HepG2 (cell line): ENCODE results near the gene ZNF616. TPM values are rescaled to one million over a fixed set of nuclear protein-coding genes. Genes with fewer than 3 reads are reported as not detected.

Experiments
- ATAC-seq: fragments of 200-7000 bp; cut with Tn5 transposase; 3 replicates; pipeline ENCODE4 v1.9.1; 2020; ENCODE audit warnings: mild to moderate bottlenecking, moderate library complexity
- BruUV-seq: library from RNA; stranded (reverse); fragments of 400-500 nt; replicated peaks from 2 replicates; lab custom pipeline; 2021; lab: Mats Ljungman, UMichigan
- CTCF ChIA-PET: fragments of 300-600 bp; formaldehyde crosslinking; extraction: SDS; loops from one replicate; lab custom pipeline; 2021; ENCODE audit warnings: low total read pairs, inconsistent platforms, low intra/inter-chr PET ratio; lab: Yijun Ruan, JAX
- POLR2A ChIA-PET: fragments of 350-600 bp; sonication (Branson Sonifier 250); formaldehyde crosslinking; loops from one replicate; lab custom pipeline; 2020; ENCODE audit warnings: antibody characterized with exemption, inconsistent platforms; lab: Yijun Ruan, JAX
- DNase-seq: peaks from one replicate; pipeline ENCODE4 v3.0.0-alpha.2; 2015; ENCODE audit warnings: low spot score
- FAIRE-seq: peaks from 3 replicates; lab custom pipeline; 2011; peaks lifted over from hg19 to GRCh38; lab: Jason Lieb, UNC
- H2AFZ ChIP-seq: one replicate; pipeline ENCODE4 v1.6.1; 2011; ENCODE audit warnings: low read length, inconsistent platforms
- H3K27ac ChIP-seq: fragments of 300-600 bp; 3 replicates; pipeline ENCODE4 v1.8.0; 2011; ENCODE audit warnings: mixed run types, mild to moderate bottlenecking, mixed read lengths, low read length, inconsistent platforms; ENCODE audit not compliant: insufficient read depth; ENCODE audit errors: extremely low read length
- H3K27me3 ChIP-seq, 2 experiments: fragments of 200-600 bp in 1 of 2; 2 replicates in 1 of 2; 3 replicates in 1 of 2; pipeline versions ENCODE4 v1.6.0 to v1.8.0; 2011; ENCODE audit warnings: low read length in 2 of 2, mild to moderate bottlenecking in 2 of 2, moderate library complexity in 2 of 2, inconsistent platforms in 1 of 2; ENCODE audit not compliant: insufficient read depth in 2 of 2, control insufficient read depth in 1 of 2
- H3K36me3 ChIP-seq, 2 experiments: fragments of 200-600 bp in 1 of 2; replicated peaks in 1 of 2; 2 replicates in 1 of 2; 3 replicates in 1 of 2; pipeline versions ENCODE4 v1.5.1 to v1.8.0; 2011; ENCODE audit warnings: low read length in 2 of 2, inconsistent platforms in 1 of 2; ENCODE audit not compliant: insufficient read depth in 2 of 2, control insufficient read depth in 1 of 2
- H3K4me1 ChIP-seq: 2 replicates; pipeline ENCODE4 v1.5.1; 2012; ENCODE audit warnings: low read length, inconsistent platforms; ENCODE audit not compliant: insufficient read depth
- H3K4me2 ChIP-seq: 2 replicates; pipeline ENCODE4 v1.6.0; 2011; ENCODE audit warnings: low read depth, low read length, inconsistent platforms
- H3K4me3 ChIP-seq, 3 experiments: fragments of 200-600 bp in 1 of 3; sonication (generic), shearing (Covaris generic) in 1 of 3; replicated peaks in 1 of 3; 2 replicates each; pipeline ENCODE4 v1.5.1; 2011 to 2016; ENCODE audit warnings: low read length in 3 of 3, inconsistent platforms in 2 of 3, low read depth in 2 of 3, mild to moderate bottlenecking in 2 of 3, control low read depth in 1 of 3, mixed read lengths in 1 of 3; ENCODE audit not compliant: insufficient read depth in 1 of 3
- H3K79me2 ChIP-seq: one replicate; pipeline ENCODE4 v1.6.1; 2011; ENCODE audit warnings: low read length, inconsistent platforms; ENCODE audit not compliant: insufficient read depth
- H3K9ac ChIP-seq: 2 replicates; pipeline ENCODE4 v1.6.0; 2011; ENCODE audit warnings: mild to moderate bottlenecking, low read depth, low read length, inconsistent platforms; ENCODE audit not compliant: insufficient read depth
- H3K9me3 ChIP-seq: 2 replicates; pipeline ENCODE4 v1.5.1; 2012; ENCODE audit warnings: mild to moderate bottlenecking, low read length
- H4K20me1 ChIP-seq: 2 replicates; pipeline ENCODE4 v1.6.0; 2011; ENCODE audit warnings: inconsistent platforms, mild to moderate bottlenecking, low read length, moderate library complexity; ENCODE audit not compliant: insufficient read depth
- AGO1 ChIP-seq: fragments of 200-400 bp; formaldehyde crosslinking; IDR thresholded peaks from 2 replicates; pipeline ENCODE4 v1.6.1; 2017; ENCODE audit warnings: mild to moderate bottlenecking, low read depth, low read length, moderate library complexity; ENCODE audit not compliant: poor library complexity, severe bottlenecking
- FIP1L1 ChIP-seq: fragments of 200-400 bp; formaldehyde crosslinking; IDR thresholded peaks from 2 replicates; pipeline ENCODE4 v1.6.1; 2018; ENCODE audit warnings: low read depth, mild to moderate bottlenecking, low read length, moderate library complexity, borderline replicate concordance; ENCODE audit not compliant: insufficient read depth
- KLF13 ChIP-seq: sonication (generic); formaldehyde crosslinking; IDR thresholded peaks from 2 replicates; pipeline ENCODE4 v1.4.0; 2020; ENCODE audit warnings: mild to moderate bottlenecking, missing genetic modification reagents
- NR2F2 ChIP-seq: IDR thresholded peaks from 2 replicates; pipeline ENCODE4 v1.6.1; 2012; ENCODE audit warnings: low read depth, inconsistent platforms, borderline replicate concordance
- PHF8 ChIP-seq: sonication (generic); formaldehyde crosslinking; IDR thresholded peaks from 2 replicates; pipeline ENCODE4 v1.5.0; 2020; ENCODE audit warnings: missing genetic modification reagents
- POGK ChIP-seq: sonication (generic); formaldehyde crosslinking; conservative IDR thresholded peaks from 2 replicates; pipeline ENCODE4 v1.8.0; 2022; ENCODE audit warnings: mild to moderate bottlenecking, moderate library complexity, missing genetic modification reagents
- RBM39 ChIP-seq: fragments of 200-400 bp; formaldehyde crosslinking; IDR thresholded peaks from one replicate; pipeline ENCODE4 v1.6.1; 2018; ENCODE audit warnings: antibody characterized with exemption, mild to moderate bottlenecking, low read depth, low read length; ENCODE audit not compliant: poor library complexity, severe bottlenecking
- SIN3A ChIP-seq: IDR thresholded peaks from 2 replicates; pipeline ENCODE4 v1.6.1; 2011; ENCODE audit warnings: low read depth, mild to moderate bottlenecking, control low read depth, low read length, borderline replicate concordance
- ZNF253 ChIP-seq: sonication (generic); formaldehyde crosslinking; IDR thresholded peaks from 2 replicates; pipeline ENCODE4 v1.8.0; 2022; ENCODE audit warnings: mild to moderate bottlenecking, missing genetic modification reagents, borderline replicate concordance
- ZNF768 ChIP-seq: sonication (generic); formaldehyde crosslinking; IDR thresholded peaks from 2 replicates; pipeline ENCODE4 v1.4.0; 2020; ENCODE audit warnings: missing genetic modification reagents
- WGBS: methylation state at CpG from one replicate; pipeline ENCODE4 v1.1.6; 2017; ENCODE audit warnings: low lambda C conversion rate; 5-methylcytosine and 5-hydroxymethylcytosine counted together
- in situ Hi-C: cut with HindIII; loops from 2 replicates; pipeline ENCODE4 v1.10.0; 2017; ENCODE audit warnings: low pct_unique_long_range_greater_than_20kb; ENCODE audit not compliant: extremely low pct_ligation_motif_present
- intact Hi-C: fragments of 100-400 bp; cut with micrococcal nuclease; formaldehyde crosslinking; loops from one replicate; pipeline ENCODE4 v1.10.0; 2022; ENCODE audit not compliant: unreplicated experiment
- polyA plus RNA-seq, 8 experiments: library from polyadenylated mRNA; depleted of rRNA in 3 of 8; stranded (reverse) in 7 of 8; unstranded in 1 of 8; fragments of >200 nt; fragmentation: Illumina TruSeq in 4 of 8; extraction: Trizol in 4 of 8; gene quantifications; 2 replicates each; pipeline versions ENCODE4 v1.2.1 to v1.2.3, GENCODE V29; 2011 to 2016; ENCODE audit warnings: low read depth in 4 of 8, missing spikeins in 1 of 8, mixed read lengths in 1 of 8; ENCODE audit not compliant: insufficient read depth in 1 of 8
- total RNA-seq, 5 experiments: library from RNA; depleted of rRNA; stranded (reverse); fragments of >200 nt; fragmentation: Illumina TruSeq; extraction: Trizol; gene quantifications; 2 replicates each; pipeline ENCODE4 v1.2.3, GENCODE V29; 2016; ENCODE audit warnings: low read depth in 1 of 5
- TF ChIP-seq, protein P1 (sequence below): sonication (generic); formaldehyde crosslinking; IDR thresholded peaks from 2 replicates; pipeline ENCODE4 v1.5.0; 2020; ENCODE audit warnings: mild to moderate bottlenecking, missing genetic modification reagents, moderate library complexity

Gene ZNF616
- total and polyA plus RNA-seq, 2 of the 13 experiments (the other 11 are each of a cell fraction or from before 2014, with no cell fraction given) = 2.2 to 10.4 TPM

- H3K4me3 ChIP-seq = no peak overlapping the region
Observed at GRCh38 chr19:52102782-52103181, 37.0 kb downstream of the ZNF616 start.

DNA sequence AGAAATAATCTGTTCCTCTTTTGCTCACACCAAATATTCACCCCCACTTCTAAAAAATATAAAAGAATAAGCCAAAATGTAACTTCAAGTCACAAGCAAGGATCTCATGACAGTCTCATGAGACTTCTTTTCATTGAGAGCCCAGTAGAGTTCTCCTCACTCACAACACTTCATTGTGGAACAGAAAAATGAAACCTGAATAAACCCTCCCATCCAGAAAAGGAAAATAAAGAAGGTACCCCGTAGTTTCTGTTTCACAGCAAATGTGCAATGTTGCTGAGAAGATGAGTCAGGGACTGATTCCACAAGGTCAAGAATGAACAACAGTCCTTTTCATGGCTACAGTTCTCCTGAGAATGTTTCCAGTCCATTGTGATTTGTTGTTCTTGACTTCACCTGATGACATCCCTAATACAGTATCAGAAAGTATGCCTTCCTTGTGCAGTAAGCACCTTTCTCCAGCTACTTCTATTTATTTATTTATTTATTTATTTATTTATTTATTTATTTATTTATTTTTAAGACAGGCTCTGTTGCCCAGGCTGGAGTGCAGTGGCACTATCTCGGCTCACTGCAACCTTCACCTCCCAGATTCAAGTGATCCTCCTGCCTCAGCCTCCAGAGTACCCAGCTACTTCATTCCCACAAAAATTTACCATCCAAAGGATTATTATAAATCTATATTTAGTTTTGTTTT is 37.7 kb downstream of the ZNF616 start:
- no peak overlapping the region for H2AFZ ChIP-seq
- H3K4me1 ChIP-seq = peaks cover 19% of the 10 kb centered on the region; the same call in 1 of the 2 replicates
- no peaks in the 10 kb centered on the region for H3K79me2 ChIP-seq
- no peak for FAIRE-seq
- H3K4me3 ChIP-seq = no peak overlapping the region
- 30% methylated on average over 2 of the region's 2 CpGs for WGBS
- H3K4me2 ChIP-seq = no peak overlapping the region
- no peaks in the 10 kb centered on the region for H3K36me3 ChIP-seq
- CTCF ChIA-PET = no interaction called here
- peaks cover 69% of the 10 kb centered on the region for H3K9me3 ChIP-seq
- no peaks in the 10 kb centered on the region for H4K20me1 ChIP-seq
- no peak for DNase-seq
- in situ Hi-C loops = no loop called here
- BruUV-seq = no TSS peak
- POLR2A ChIA-PET = no interaction called here
- no peak overlapping the region for H3K27ac ChIP-seq
- no peaks in the 10 kb centered on the region for H3K27me3 ChIP-seq
- H3K9ac ChIP-seq = no peak overlapping the region
- no peak for ATAC-seq
- intact Hi-C loops = no loop called here
- TF ChIP-seq RBM39 (no peak), FIP1L1 (no peak), POGK (CRISPR knock-in tag) (no peak), SIN3A (no peak), KLF13 (no peak)

More at GRCh38 chr19:52102782-52103181, 37.0 kb downstream of the ZNF616 start:
- Histone ChIP-seq H2AFZ (no peak overlapping the region), H3K79me2 (no peaks in the 10 kb centered on the region), H3K4me1 (peaks cover 19% of the 10 kb centered on the region; the same call in 1 of the 2 replicates), H3K4me2 (no peak overlapping the region), H3K27me3 (no peaks in the 10 kb centered on the region), H3K9me3 (peaks cover 69% of the 10 kb centered on the region), H3K27ac (no peak overlapping the region), H4K20me1 (no peaks in the 10 kb centered on the region), H3K9ac (no peak overlapping the region), H3K36me3 (no peaks in the 10 kb centered on the region)
- TF ChIP-seq NR2F2 (no peak), ZNF768 (CRISPR knock-in tag) (no peak), PHF8 (CRISPR knock-in tag) (no peak), ZNF253 (CRISPR knock-in tag) (no peak), AGO1 (no peak)
- TF ChIP-seq, protein P1, sequence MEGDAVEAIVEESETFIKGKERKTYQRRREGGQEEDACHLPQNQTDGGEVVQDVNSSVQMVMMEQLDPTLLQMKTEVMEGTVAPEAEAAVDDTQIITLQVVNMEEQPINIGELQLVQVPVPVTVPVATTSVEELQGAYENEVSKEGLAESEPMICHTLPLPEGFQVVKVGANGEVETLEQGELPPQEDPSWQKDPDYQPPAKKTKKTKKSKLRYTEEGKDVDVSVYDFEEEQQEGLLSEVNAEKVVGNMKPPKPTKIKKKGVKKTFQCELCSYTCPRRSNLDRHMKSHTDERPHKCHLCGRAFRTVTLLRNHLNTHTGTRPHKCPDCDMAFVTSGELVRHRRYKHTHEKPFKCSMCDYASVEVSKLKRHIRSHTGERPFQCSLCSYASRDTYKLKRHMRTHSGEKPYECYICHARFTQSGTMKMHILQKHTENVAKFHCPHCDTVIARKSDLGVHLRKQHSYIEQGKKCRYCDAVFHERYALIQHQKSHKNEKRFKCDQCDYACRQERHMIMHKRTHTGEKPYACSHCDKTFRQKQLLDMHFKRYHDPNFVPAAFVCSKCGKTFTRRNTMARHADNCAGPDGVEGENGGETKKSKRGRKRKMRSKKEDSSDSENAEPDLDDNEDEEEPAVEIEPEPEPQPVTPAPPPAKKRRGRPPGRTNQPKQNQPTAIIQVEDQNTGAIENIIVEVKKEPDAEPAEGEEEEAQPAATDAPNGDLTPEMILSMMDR (CRISPR knock-in tag) = no peak
- FAIRE-seq (no peak), ATAC-seq (no peak), DNase-seq (no peak)
- POLR2A ChIA-PET = no interaction called here
- in situ Hi-C loops (no loop called here), intact Hi-C loops (no loop called here)
- 93% methylated on average over 1 of the region's 1 CpG for WGBS
- BruUV-seq = no TSS peak
- CTCF ChIA-PET = no interaction called here
